Measurements from ENCODE around the gene ILF3. TPM values are rescaled to one million over a fixed set of nuclear protein-coding genes. Genes with fewer than 3 reads are reported as not detected.
A peak's percentile ranks its signal among the peaks of the same experiment; 100 is the strongest.

Gene ILF3
- total RNA-seq, 1 donor from 2014 or later: 97.4 TPM

DNA sequence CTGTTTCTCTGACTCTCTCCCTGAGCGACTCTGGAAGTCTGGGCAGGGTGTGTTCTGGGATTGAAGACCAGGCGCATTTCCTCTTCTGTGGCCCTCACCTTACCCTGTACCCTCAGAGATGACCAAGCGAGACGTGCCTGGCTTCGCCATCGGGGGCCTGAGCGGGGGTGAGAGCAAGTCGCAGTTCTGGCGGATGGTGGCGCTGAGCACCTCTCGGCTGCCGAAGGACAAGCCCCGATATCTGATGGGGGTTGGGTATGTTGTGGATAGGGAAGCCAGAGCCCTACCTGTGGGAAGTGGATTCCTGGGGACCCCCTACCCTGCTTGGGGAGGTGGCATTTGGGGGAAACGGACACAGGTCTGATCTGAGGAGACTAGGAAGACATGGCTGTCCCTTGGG is 57.9 kb downstream of the ILF3 start:
- FAIRE-seq (no peak), DNase-seq (ENCODE audit: low read depth) (no peak)
- H3K4me3 ChIP-seq (ENCODE audit: low read depth, low read length): no peak overlapping the region
- no peaks in the 10 kb centered on the region for H3K27me3 ChIP-seq (ENCODE audit: control insufficient read depth, insufficient read depth, low read length)
- TF ChIP-seq, protein P1, sequence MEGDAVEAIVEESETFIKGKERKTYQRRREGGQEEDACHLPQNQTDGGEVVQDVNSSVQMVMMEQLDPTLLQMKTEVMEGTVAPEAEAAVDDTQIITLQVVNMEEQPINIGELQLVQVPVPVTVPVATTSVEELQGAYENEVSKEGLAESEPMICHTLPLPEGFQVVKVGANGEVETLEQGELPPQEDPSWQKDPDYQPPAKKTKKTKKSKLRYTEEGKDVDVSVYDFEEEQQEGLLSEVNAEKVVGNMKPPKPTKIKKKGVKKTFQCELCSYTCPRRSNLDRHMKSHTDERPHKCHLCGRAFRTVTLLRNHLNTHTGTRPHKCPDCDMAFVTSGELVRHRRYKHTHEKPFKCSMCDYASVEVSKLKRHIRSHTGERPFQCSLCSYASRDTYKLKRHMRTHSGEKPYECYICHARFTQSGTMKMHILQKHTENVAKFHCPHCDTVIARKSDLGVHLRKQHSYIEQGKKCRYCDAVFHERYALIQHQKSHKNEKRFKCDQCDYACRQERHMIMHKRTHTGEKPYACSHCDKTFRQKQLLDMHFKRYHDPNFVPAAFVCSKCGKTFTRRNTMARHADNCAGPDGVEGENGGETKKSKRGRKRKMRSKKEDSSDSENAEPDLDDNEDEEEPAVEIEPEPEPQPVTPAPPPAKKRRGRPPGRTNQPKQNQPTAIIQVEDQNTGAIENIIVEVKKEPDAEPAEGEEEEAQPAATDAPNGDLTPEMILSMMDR (IDR thresholded peaks at IDR 0.05; ENCODE audit: insufficient read depth, low read length, severe bottlenecking): no peak
- H3K36me3 ChIP-seq (ENCODE audit: control insufficient read depth, insufficient read depth, low read length): peaks cover 11% of the 10 kb centered on the region

DNA sequence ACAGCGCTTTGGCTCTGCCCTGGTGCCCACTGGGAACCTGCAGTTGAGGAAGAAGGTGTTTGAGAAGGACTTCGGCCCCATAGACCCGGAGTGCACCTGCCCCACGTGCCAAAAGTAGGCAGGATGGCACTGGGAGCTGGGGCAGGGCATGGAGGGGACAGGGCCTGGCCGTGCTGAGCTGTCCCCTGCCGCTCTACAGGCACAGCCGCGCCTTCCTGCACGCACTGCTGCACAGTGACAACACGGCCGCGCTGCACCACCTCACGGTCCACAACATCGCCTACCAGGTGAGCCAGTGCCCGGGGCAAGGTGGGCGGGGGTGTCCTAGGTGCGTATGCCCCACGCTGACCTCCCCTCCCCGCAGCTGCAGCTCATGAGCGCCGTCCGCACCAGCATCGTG is 58.6 kb downstream of the ILF3 start:
- DNase-seq (ENCODE audit: low read depth): no peak
- TF ChIP-seq, protein P1 (IDR thresholded peaks at IDR 0.05; ENCODE audit: insufficient read depth, low read length, severe bottlenecking): no peak
- Histone ChIP-seq H3K36me3 (ENCODE audit: control insufficient read depth, insufficient read depth, low read length) (peaks cover 10% of the 10 kb centered on the region), H3K4me3 (ENCODE audit: low read depth, low read length) (no peak overlapping the region), H3K27me3 (ENCODE audit: control insufficient read depth, insufficient read depth, low read length) (no peaks in the 10 kb centered on the region)
- FAIRE-seq: no peak

DNA sequence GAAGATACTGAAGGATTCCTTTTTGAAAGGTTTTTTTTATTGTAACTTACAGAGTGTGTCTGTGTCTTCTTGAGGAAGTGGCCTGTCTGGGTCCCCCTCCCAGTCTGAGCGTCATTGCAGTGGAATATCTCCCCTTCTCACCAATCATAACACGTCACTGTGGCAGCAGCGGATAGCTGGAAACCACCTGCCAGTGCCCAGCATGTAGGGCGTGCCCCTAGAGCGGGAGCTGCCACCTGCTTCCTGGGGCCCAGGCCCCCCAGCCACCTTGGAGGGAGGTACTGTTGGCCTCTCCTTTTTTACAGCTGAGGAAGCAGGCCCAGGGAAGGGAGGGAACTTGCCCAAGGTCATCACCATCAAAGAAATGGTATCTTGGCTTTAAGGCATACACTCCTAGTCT is 59.2 kb downstream of the ILF3 start:
- no peaks in the 10 kb centered on the region for H3K27me3 ChIP-seq (ENCODE audit: control insufficient read depth, insufficient read depth, low read length)
- FAIRE-seq: no peak
- DNase-seq (ENCODE audit: low read depth): no peak
- TF ChIP-seq, protein P1 (IDR thresholded peaks at IDR 0.05; ENCODE audit: insufficient read depth, low read length, severe bottlenecking): no peak
- H3K36me3 ChIP-seq (ENCODE audit: control insufficient read depth, insufficient read depth, low read length): peaks cover 8% of the 10 kb centered on the region
- no peak overlapping the region for H3K4me3 ChIP-seq (ENCODE audit: low read depth, low read length)

DNA sequence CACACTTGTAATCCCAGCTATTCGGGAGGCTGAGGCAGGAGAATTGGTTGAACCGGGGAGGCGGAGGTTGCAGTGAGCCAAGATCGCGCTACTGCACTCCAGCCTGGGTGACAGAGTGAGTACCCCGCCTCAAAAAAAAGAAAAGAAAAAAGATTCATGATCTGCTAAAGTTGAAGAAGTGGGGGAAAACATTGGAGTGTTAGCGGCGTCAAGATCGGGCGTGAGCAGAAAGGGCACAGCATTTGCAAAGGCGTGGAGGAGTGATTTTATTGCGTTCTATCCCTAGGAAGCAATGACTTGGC is 62.9 kb downstream of the ILF3 start:
- no peak for FAIRE-seq
- H3K4me3 ChIP-seq (ENCODE audit: low read depth, low read length): peak overlapping the region; percentile 17
- TF ChIP-seq, protein P1 (IDR thresholded peaks at IDR 0.05; ENCODE audit: insufficient read depth, low read length, severe bottlenecking): no peak
- peaks cover 4% of the 10 kb centered on the region for H3K36me3 ChIP-seq (ENCODE audit: control insufficient read depth, insufficient read depth, low read length)
- DNase-seq (ENCODE audit: low read depth): no peak
- H3K27me3 ChIP-seq (ENCODE audit: control insufficient read depth, insufficient read depth, low read length): no peaks in the 10 kb centered on the region

DNA sequence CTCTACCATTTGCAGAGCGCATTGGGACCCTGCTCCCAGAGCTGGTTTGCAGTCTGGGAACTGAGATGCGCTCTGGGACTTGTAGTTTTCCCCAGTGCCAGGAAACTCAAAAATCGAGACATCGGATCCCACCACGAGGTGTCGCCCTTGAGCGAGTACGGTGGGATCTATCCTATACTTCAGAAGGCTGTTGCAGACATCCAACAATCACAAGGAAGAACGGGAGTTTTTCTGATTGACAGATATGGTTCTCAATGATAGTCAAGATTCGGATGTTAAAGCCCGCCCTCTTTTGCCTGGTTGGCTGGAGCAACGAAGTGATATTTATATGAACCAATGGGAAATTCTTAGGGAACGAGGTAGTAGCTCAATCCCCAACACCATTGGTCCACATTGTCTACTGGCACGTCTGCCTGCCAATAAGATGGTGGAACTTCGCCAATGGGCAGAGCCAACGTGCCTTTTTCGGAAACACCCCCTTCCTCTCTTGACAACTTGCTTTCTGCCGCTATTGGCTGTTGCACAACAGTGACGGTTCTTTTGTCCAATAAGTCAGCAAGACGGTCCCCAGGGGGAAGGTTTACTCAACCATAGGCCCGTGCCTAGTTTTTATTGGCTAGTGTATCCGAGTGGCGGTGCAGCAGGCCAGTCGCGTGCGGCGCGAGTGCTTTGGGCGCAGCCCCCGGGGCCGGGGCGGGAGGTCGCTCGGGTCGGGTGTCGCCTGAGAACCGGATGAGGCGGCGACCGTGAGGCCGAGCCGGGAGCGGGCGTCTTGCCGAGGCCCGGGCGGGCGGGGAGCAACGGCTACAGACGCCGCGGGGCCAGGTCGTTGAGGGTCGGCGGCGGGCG is 63.4 kb downstream of the ILF3 start, which contains the start of gene DNM2:
Gene DNM2 (plus strand): TSS at position 724 of the 849 bp plus-strand sequence. CDS start 164 bp downstream, outside the sequence.
- Histone ChIP-seq H3K4me3 (ENCODE audit: low read depth, low read length) (peak within 1 kb of the TSS; percentile 94), H3K27me3 (ENCODE audit: control insufficient read depth, insufficient read depth, low read length) (no peaks in the 10 kb centered on the region), H3K36me3 (ENCODE audit: control insufficient read depth, insufficient read depth, low read length) (peaks cover 4% of the 10 kb centered on the region)
- FAIRE-seq: peak; percentile 98
- TF ChIP-seq, protein P1 (IDR thresholded peaks at IDR 0.05; ENCODE audit: insufficient read depth, low read length, severe bottlenecking): peak; percentile 72
- peak; percentile 100 for DNase-seq (ENCODE audit: low read depth)
